Rectal smooth muscle tissue (tissue), 1 donor: ENCODE results near the gene MECP2.

Experiments used
- H3K27ac ChIP-seq: one replicate; pipeline ENCODE4 v1.7.0; 2013; ENCODE audit warnings: low read depth, low read length, inconsistent platforms
- H3K27me3 ChIP-seq: one replicate; pipeline ENCODE4 v1.7.0; 2013; ENCODE audit warnings: low read length; ENCODE audit not compliant: control insufficient read depth, insufficient read depth
- H3K36me3 ChIP-seq: one replicate; pipeline ENCODE4 v1.7.0; 2013; ENCODE audit warnings: low read length; ENCODE audit not compliant: control insufficient read depth, insufficient read depth
- H3K4me1 ChIP-seq: one replicate; pipeline ENCODE4 v1.7.0; 2013; ENCODE audit warnings: low read length; ENCODE audit not compliant: control insufficient read depth, insufficient read depth
- H3K4me3 ChIP-seq: one replicate; pipeline ENCODE4 v1.7.0; 2013; ENCODE audit warnings: low read length
- H3K9ac ChIP-seq: one replicate; pipeline ENCODE4 v1.7.0; 2013; ENCODE audit warnings: low read length

The MECP2 gene

GRCh38 chrX:154097003-154097588, 421 bp downstream of the MECP2 start:
- Histone ChIP-seq H3K4me1 (peaks cover 10% of the 10 kb centered on the region), H3K27ac (peak overlapping the region; percentile 90), H3K27me3 (peaks cover 2% of the 10 kb centered on the region), H3K4me3 (peak overlapping the region; percentile 75), H3K9ac (peak overlapping the region; percentile 63), H3K36me3 (no peaks in the 10 kb centered on the region)

DNA sequence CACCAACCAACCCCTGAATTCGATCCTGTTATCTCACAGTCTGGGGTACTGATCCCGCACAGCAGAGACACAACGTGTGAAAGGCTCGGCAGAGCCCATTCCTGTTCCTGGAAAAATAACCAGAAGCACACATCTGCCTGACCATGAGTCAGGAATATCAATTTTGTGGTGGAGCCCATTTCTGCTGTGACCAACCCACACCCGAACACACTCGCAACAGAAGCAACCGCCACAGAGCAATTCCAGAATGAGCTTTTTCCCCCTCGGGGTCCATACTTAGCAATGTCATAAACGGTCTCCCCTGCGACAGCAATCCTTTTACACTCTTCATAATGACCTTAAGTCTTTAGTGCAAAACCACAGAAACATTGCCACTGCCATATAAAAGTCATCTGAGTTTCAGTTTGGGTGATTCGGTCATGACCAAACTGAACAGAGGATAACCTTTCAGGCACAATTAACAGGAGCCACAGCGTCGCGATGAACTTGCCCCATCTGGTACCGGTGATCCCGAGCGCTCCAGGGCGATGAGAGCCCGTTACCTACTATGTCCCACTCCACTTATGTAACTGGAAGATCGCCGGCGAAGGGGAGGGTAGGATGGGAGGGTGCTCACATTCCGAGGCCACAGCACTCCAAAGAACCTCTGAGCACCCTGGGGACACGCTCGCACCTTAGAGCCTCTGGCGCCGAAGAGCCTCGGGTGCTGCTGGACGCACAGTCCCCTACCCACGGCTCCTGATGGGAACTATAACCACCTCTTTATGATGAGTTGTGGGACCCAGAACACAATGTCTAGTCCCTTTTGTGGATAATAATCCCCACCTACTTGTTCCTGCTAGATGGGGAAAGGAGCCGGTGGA, 1.1 kb downstream of the MECP2 start:
- no peaks in the 10 kb centered on the region for H3K36me3 ChIP-seq
- H3K27me3 ChIP-seq = peaks cover 2% of the 10 kb centered on the region
- peak overlapping the region; percentile 63 for H3K9ac ChIP-seq
- peaks cover 11% of the 10 kb centered on the region for H3K4me1 ChIP-seq
- H3K4me3 ChIP-seq = peak overlapping the region; percentile 75
- peak overlapping the region; percentile 90 for H3K27ac ChIP-seq

DNA sequence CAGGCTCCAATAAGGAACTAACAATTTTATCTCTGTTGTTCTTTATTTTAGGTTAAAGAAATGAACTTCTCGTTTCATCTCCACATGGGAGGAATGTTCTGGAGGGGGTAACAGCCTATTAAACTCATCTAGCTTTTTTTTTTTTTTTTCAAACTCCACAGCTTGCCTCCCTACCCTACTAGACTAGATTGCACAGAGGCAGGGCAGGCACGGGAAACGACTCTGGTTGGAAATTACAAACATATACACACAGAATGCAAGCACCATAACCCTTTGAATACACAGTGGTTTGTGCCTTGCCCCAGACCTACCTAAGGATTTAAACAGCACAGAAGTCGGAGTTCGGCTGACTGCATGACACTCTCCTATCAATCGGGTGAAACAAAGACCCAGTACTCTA, 2.7 kb downstream of the MECP2 start:
- Histone ChIP-seq H3K9ac (no peak overlapping the region), H3K4me3 (no peak overlapping the region), H3K27ac (no peak overlapping the region), H3K36me3 (no peaks in the 10 kb centered on the region), H3K4me1 (peaks cover 11% of the 10 kb centered on the region), H3K27me3 (peaks cover 2% of the 10 kb centered on the region)

DNA sequence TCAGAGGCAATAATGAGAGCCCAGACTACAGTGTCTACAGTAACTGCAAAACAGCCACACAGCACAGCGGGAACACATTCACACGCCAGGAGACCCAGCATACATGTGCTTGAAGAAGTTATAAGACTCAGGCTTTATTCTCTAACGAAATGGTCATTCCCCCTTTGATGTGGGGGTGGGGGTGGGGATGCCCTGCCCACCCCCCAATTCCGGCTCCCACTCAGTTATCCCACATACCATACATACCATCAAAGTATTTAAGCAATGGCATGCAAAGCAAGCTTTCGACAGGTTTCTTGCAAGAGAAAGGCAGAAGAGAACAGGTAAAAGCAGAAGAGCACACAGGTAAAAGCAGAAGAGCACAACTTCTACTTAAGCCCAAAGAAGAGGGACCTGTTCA, 3.6 kb downstream of the MECP2 start:
- H3K27ac ChIP-seq = no peak overlapping the region
- H3K36me3 ChIP-seq = no peaks in the 10 kb centered on the region
- H3K27me3 ChIP-seq = peaks cover 2% of the 10 kb centered on the region
- peaks cover 11% of the 10 kb centered on the region for H3K4me1 ChIP-seq
- H3K4me3 ChIP-seq = peak overlapping the region; percentile 33
- H3K9ac ChIP-seq = no peak overlapping the region

DNA sequence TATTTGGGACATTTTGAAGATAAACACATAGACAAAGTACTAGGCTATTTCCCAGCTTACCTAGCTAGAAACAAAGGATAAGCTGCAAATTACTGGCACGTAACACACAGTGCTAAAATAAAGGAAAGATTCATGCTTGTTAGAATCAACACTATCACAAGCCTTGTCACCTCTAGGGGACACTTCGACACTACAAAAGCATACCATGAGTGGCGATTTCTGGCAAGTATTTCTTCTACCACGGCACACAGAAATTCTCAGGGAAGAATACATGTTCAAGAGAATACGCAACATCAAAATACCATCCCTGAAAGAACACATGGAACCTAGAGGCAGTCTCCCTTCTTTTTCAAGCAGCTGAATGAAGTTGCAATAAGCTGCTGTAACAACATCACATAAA, 5.1 kb downstream of the MECP2 start:
- H3K27me3 ChIP-seq = peaks cover 2% of the 10 kb centered on the region
- peaks cover 11% of the 10 kb centered on the region for H3K4me1 ChIP-seq
- H3K36me3 ChIP-seq = no peaks in the 10 kb centered on the region
- no peak overlapping the region for H3K27ac ChIP-seq
- H3K4me3 ChIP-seq = no peak overlapping the region
- no peak overlapping the region for H3K9ac ChIP-seq

GRCh38 chrX:154091678-154092077, 5.8 kb downstream of the MECP2 start:
- H3K9ac ChIP-seq = no peak overlapping the region
- no peaks in the 10 kb centered on the region for H3K36me3 ChIP-seq
- H3K4me3 ChIP-seq = no peak overlapping the region
- peaks cover 2% of the 10 kb centered on the region for H3K27me3 ChIP-seq
- H3K4me1 ChIP-seq = peaks cover 11% of the 10 kb centered on the region
- no peak overlapping the region for H3K27ac ChIP-seq

DNA sequence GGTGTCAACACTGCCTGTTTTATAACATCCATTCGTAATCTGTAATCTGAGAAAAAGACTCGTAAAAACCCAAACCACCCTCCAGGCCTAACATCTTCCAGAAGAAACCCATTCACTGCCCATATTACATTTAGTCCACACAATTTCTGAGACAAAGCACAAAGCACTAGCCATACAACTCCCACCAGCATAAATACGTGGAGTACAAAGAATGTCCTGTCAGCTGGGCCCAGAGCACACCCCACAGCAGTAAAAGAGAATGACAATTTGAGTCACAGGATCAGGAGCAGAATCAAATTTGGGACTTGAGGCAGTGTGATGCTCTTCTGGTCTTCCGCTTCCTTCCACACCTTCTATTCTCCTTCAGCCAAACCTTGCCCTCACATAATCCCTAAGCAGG, 6.8 kb downstream of the MECP2 start:
- H3K27ac ChIP-seq = no peak overlapping the region
- no peaks in the 10 kb centered on the region for H3K27me3 ChIP-seq
- H3K4me3 ChIP-seq = no peak overlapping the region
- H3K4me1 ChIP-seq = peaks cover 7% of the 10 kb centered on the region
- no peak overlapping the region for H3K9ac ChIP-seq
- H3K36me3 ChIP-seq = no peaks in the 10 kb centered on the region

DNA sequence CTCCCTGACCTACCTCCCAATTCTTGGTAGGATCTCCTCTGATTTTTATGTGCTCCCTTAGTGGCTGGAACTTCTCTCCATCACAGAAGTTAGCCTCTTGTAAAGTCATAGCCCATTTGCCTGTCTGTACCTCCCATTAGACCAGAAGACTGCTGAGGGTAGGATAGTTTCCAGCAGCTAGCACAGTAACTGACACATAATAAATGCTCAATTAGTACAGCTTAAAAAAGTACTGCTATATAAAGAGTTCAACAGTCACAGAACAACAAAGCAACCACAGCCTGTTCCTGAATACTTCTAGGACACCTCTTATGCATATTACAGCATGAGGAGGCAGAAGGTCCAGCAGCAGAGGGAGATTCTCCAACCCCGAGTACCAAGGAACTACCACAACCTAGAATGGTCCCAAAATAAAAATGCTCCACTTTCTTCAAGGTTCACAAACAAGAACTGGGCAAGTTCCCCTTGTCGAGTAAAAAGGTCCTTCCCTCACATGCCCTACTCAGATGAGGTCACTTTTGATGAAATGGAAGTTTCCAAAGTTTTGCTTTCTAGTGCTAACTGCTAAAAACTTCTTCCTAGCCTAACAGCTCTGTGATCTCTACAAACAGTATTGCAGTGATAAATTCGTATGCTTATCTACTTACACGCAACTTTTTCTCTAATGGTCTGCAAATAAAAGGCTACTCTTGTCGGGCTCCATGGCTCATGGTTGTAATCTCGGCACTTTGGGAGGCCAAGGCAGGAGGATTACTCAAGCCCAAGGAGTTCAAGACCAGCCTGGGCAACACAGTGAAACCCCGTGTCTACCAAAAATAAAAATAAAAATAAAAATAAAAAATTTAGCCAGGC, 12.8 kb downstream of the MECP2 start:
- no peak overlapping the region for H3K9ac ChIP-seq
- H3K27me3 ChIP-seq = no peaks in the 10 kb centered on the region
- H3K4me1 ChIP-seq = no peaks in the 10 kb centered on the region
- no peak overlapping the region for H3K27ac ChIP-seq
- no peaks in the 10 kb centered on the region for H3K36me3 ChIP-seq
- H3K4me3 ChIP-seq = no peak overlapping the region

DNA sequence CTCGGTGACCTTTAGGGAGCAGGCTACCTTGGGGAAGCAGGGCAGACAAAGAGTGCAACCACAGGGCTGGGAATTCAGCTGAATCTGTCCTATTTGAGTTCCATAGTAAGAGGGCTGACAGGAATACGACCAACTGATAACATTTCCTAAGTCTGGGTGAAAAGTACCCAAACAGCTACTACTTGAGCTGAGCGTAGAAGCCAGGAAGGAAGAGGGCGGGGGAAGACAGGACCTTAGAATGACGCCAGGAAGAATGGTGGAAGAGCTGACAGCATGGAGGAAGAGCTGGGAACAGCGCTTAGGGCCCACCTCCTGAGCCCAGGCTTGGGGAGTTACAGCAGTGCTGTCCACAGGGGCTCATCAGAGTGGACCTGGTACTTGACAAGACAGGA, 14.4 kb downstream of the MECP2 start:
- Histone ChIP-seq H3K4me3 (no peak overlapping the region), H3K9ac (no peak overlapping the region), H3K27ac (no peak overlapping the region), H3K4me1 (no peaks in the 10 kb centered on the region), H3K36me3 (no peaks in the 10 kb centered on the region), H3K27me3 (no peaks in the 10 kb centered on the region)

DNA sequence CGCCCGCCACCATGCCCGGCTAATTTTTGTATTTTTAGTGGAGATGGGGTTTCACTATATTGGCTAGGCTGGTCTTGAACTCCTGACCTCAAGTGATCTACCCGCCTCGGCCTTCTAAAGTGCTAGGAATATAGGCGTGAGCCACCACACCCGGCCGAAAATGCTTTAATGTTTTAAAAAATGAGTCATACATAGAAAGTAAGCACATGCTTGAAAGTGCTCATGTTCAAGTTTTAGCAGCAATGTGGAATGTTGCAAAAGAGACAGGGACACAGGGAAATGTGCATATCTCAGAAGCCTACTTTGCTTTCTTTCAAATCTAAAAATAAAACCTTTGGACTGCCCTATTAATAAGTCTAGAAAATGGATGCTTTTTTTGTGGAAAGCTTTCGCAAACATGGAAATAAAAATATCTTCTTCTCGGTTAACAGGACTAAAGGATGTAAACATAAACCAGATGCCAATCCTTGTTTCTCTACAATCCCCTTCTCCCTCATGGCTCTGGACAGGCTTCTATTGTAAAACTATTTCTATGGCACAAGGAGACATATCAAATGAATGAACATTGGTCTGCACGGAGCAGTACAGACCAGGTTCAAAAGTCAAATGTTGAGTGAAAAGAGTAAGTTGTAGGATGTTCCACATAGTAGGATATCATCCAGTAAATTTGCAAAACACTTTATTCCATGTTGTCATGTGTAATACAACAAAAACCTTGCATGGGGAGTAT, 15.0 kb downstream of the MECP2 start:
- Histone ChIP-seq H3K4me1 (no peaks in the 10 kb centered on the region), H3K36me3 (no peaks in the 10 kb centered on the region), H3K27me3 (no peaks in the 10 kb centered on the region), H3K9ac (no peak overlapping the region), H3K27ac (no peak overlapping the region), H3K4me3 (no peak overlapping the region)

DNA sequence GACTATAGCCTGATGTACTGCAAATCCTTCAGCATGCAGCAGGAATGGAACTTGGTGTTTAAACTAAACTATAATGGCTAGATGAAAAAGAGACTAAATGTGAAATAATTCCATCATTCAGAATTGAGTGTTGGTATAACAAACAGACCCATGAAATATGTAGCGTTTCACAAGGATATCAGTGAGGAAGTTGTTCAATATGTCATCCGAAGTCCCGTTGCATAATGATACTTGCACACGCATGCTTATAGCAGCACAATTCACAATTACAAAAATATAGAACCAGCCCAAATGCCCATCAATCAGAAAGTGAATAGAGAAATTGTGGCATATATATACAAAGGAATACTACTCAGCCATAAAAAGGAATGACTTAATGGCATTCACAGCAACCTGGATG, 20.4 kb downstream of the MECP2 start:
- H3K27ac ChIP-seq = no peak overlapping the region
- no peaks in the 10 kb centered on the region for H3K36me3 ChIP-seq
- H3K4me1 ChIP-seq = no peaks in the 10 kb centered on the region

GRCh38 chrX:154074199-154074598, 23.3 kb downstream of the MECP2 start:
- H3K27me3 ChIP-seq = no peaks in the 10 kb centered on the region

More for the DNA sequence above, 20.4 kb downstream of the MECP2 start:
- Histone ChIP-seq H3K4me3 (no peak overlapping the region), H3K27me3 (no peaks in the 10 kb centered on the region), H3K9ac (no peak overlapping the region)

More at GRCh38 chrX:154074199-154074598, 23.3 kb downstream of the MECP2 start:
- H3K36me3 ChIP-seq = no peaks in the 10 kb centered on the region
- H3K9ac ChIP-seq = no peak overlapping the region
- no peak overlapping the region for H3K4me3 ChIP-seq
- H3K4me1 ChIP-seq = no peaks in the 10 kb centered on the region
- H3K27ac ChIP-seq = no peak overlapping the region
